ENCODE measurements around the gene CCAR1.

DNA sequence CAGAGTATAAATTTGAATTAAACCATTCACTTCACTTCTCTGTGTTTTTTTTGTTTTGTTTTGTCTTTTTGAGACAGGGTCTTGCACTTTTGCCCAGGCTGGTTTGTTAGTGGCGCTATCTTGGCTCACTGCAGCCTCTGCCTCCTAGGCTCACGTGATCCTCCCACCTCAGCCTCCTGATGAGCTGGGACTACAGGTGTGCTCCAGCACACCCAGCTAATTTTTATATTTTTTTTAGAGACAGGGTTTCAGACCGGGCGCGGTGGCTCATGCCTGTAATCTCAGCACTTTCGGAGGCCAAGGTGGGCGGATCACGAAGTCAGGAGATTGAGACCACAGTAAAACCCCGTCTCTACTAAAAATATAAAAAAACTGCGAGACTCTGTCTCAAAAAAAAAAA is 69.4 kb downstream of the CCAR1 start:
- TF ChIP-seq, protein P1, sequence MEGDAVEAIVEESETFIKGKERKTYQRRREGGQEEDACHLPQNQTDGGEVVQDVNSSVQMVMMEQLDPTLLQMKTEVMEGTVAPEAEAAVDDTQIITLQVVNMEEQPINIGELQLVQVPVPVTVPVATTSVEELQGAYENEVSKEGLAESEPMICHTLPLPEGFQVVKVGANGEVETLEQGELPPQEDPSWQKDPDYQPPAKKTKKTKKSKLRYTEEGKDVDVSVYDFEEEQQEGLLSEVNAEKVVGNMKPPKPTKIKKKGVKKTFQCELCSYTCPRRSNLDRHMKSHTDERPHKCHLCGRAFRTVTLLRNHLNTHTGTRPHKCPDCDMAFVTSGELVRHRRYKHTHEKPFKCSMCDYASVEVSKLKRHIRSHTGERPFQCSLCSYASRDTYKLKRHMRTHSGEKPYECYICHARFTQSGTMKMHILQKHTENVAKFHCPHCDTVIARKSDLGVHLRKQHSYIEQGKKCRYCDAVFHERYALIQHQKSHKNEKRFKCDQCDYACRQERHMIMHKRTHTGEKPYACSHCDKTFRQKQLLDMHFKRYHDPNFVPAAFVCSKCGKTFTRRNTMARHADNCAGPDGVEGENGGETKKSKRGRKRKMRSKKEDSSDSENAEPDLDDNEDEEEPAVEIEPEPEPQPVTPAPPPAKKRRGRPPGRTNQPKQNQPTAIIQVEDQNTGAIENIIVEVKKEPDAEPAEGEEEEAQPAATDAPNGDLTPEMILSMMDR (IDR thresholded peaks at IDR 0.05) = no peak
- TF ChIP-seq POLR2A (IDR thresholded peaks at IDR 0.05) (no peak), POLR2AphosphoS5 (IDR thresholded peaks at IDR 0.05; ENCODE audit: insufficient read depth in 1 of 2, low read depth in 1 of 2) (no peak)

All from vagina (tissue), 2 donors.